Measurements from ENCODE around the gene NIT1. TPM values are rescaled to one million over a fixed set of nuclear protein-coding genes. Genes with fewer than 3 reads are reported as not detected.
A peak's percentile ranks its signal among the peaks of the same experiment; 100 is the strongest.

NIT1 gene
- total and polyA plus RNA-seq, 10 of the 15 experiments (the other 5 are each of a cell fraction or from before 2014, with no cell fraction given): 19.2 to 54.4 (median 28.3) TPM

GRCh38 chr1:161069731-161070270 is 48.1 kb upstream of the NIT1 start, which contains the start of gene ARHGAP30 (continued):
- peak; percentile 53; the same call in 1 of the 2 replicates for TF ChIP-seq NKRF (conservative IDR thresholded peaks at IDR 0.05)
- peak; percentile 99 for TF ChIP-seq RUNX3 (IDR thresholded peaks at IDR 0.05; ENCODE audit: low read length)
- TF ChIP-seq IRF4 (IDR thresholded peaks at IDR 0.05; ENCODE audit: low read depth, low read length): 0 out of 2 replicates have a peak, but pooled peaks have one; percentile 32
- TF ChIP-seq ZNF24 (IDR thresholded peaks at IDR 0.05): 0 out of 2 replicates have a peak, but pooled peaks have one; percentile 55
- TF ChIP-seq PKNOX1 (IDR thresholded peaks at IDR 0.05): peak; percentile 80
- peak; percentile 43 for TF ChIP-seq RELB (IDR thresholded peaks at IDR 0.05; ENCODE audit: low read depth)
- peak; percentile 78 for TF ChIP-seq SPI1 (IDR thresholded peaks at IDR 0.05; ENCODE audit: borderline replicate concordance, insufficient read depth, low read depth, low read length)
- TF ChIP-seq IKZF2 (IDR thresholded peaks at IDR 0.05): peak; percentile 70; a peak in 3 of 4 replicates
- peak; percentile 81; the same call in 1 of the 2 replicates for TF ChIP-seq CREM (IDR thresholded peaks at IDR 0.05; ENCODE audit: low read depth)
- peak; percentile 49 for TF ChIP-seq MTA2 (IDR thresholded peaks at IDR 0.05; ENCODE audit: low read depth)
- TF ChIP-seq POLR2A (IDR thresholded peaks at IDR 0.05; ENCODE audit: low read depth, low read length): peak; percentile 92
- peak; percentile 87 for TF ChIP-seq POLR2AphosphoS5 (IDR thresholded peaks at IDR 0.05; ENCODE audit: low read length)
- peak; percentile 74; the same call in 1 of the 3 replicates for TF ChIP-seq POU2F2 (IDR thresholded peaks at IDR 0.05; ENCODE audit: borderline replicate concordance, low read depth, low read length)
- TF ChIP-seq RAD21 (IDR thresholded peaks at IDR 0.05; ENCODE audit: insufficient read depth, low read depth, low read length): no peak; the same call in 1 of the 2 replicates
- peak; percentile 22 for TF ChIP-seq SKIL (IDR thresholded peaks at IDR 0.05; ENCODE audit: low read depth, poor library complexity, severe bottlenecking)
- TF ChIP-seq TAF1 (IDR thresholded peaks at IDR 0.05; ENCODE audit: borderline replicate concordance, low read depth, low read length): peak; percentile 84
- TF ChIP-seq NFIC (IDR thresholded peaks at IDR 0.05; ENCODE audit: low read depth, low read length): peak; percentile 53; the same call in 1 of the 2 replicates
- TF ChIP-seq ZBTB4 (CRISPR knock-in tag; IDR thresholded peaks at IDR 0.05): no peak
- TF ChIP-seq PML (IDR thresholded peaks at IDR 0.05; ENCODE audit: low read length): peak; percentile 96
- TF ChIP-seq YY1 (IDR thresholded peaks at IDR 0.05; ENCODE audit: low read depth, low read length): peak; percentile 80

Data from GM12878 (cell line).